C4-2B (cell line): ENCODE data around the gene LNX2.

Experiments
- ZFX ChIP-seq: fragments of 450-650 bp; IDR thresholded peaks from 2 replicates; pipeline ENCODE4 v1.6.1; 2017
- TF ChIP-seq, protein P1 (sequence below): fragments of 450-650 bp; conservative IDR thresholded peaks from 2 replicates; pipeline ENCODE4 v1.5.1; 2017; ENCODE audit warnings: mild to moderate bottlenecking

- TF ChIP-seq, protein P1, sequence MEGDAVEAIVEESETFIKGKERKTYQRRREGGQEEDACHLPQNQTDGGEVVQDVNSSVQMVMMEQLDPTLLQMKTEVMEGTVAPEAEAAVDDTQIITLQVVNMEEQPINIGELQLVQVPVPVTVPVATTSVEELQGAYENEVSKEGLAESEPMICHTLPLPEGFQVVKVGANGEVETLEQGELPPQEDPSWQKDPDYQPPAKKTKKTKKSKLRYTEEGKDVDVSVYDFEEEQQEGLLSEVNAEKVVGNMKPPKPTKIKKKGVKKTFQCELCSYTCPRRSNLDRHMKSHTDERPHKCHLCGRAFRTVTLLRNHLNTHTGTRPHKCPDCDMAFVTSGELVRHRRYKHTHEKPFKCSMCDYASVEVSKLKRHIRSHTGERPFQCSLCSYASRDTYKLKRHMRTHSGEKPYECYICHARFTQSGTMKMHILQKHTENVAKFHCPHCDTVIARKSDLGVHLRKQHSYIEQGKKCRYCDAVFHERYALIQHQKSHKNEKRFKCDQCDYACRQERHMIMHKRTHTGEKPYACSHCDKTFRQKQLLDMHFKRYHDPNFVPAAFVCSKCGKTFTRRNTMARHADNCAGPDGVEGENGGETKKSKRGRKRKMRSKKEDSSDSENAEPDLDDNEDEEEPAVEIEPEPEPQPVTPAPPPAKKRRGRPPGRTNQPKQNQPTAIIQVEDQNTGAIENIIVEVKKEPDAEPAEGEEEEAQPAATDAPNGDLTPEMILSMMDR: no peak
- no peak for TF ChIP-seq ZFX
Observed at GRCh38 chr13:27542220-27542619, 78.1 kb downstream of the LNX2 start.
